Natural killer cell (primary cell): Measurements from ENCODE around the gene ANAPC16. TPM values are rescaled to one million over a fixed set of nuclear protein-coding genes. Genes with fewer than 3 reads are reported as not detected.
A peak's percentile ranks its signal among the peaks of the same experiment; 100 is the strongest.

Source experiments
- ATAC-seq, 3 donors: fragments of 150-1000 bp in 2 of 3; fragments of 200-7000 bp in 1 of 3; cut with Tn5 transposase; 1 replicate in 1 of 3; 2 replicates in 2 of 3; pipeline ENCODE4 v1.10.0; 2021; ENCODE audit warnings: mild to moderate bottlenecking in 2 of 3, moderate library complexity in 2 of 3
- DNase-seq, 2 donors: peaks; one replicate each; pipeline versions ENCODE4 v3.0.0 to v3.0.0-alpha.2; 2013 to 2021; ENCODE audit warnings: mixed read lengths in 1 of 2
- H3K27ac ChIP-seq: one replicate; pipeline ENCODE4 v1.5.1; 2013; ENCODE audit warnings: mild to moderate bottlenecking, low read length
- H3K27me3 ChIP-seq: one replicate; pipeline ENCODE4 v1.6.1; 2013; ENCODE audit warnings: low read length; ENCODE audit not compliant: control insufficient read depth, insufficient read depth
- H3K36me3 ChIP-seq: one replicate; pipeline ENCODE4 v1.6.1; 2013; ENCODE audit warnings: low read length; ENCODE audit not compliant: control insufficient read depth, insufficient read depth
- H3K4me1 ChIP-seq: one replicate; pipeline ENCODE4 v1.6.1; 2013; ENCODE audit warnings: low read length; ENCODE audit not compliant: control insufficient read depth, insufficient read depth
- H3K4me3 ChIP-seq: one replicate; pipeline ENCODE4 v1.5.1; 2013; ENCODE audit warnings: low read length
- H3K9me3 ChIP-seq: one replicate; pipeline ENCODE4 v1.6.1; 2013; ENCODE audit warnings: low read length; ENCODE audit not compliant: control insufficient read depth, insufficient read depth
- H3K27ac Mint-ChIP-seq, 2 donors: one replicate each; pipeline ENCODE4 v1.8.0; 2022; ENCODE audit warnings: mild to moderate bottlenecking in 2 of 2, mixed read lengths in 2 of 2, moderate library complexity in 1 of 2
- H3K27me3 Mint-ChIP-seq, 2 donors: one replicate each; pipeline ENCODE4 v1.8.0; 2022; ENCODE audit warnings: low read depth in 2 of 2, mixed read lengths in 2 of 2
- H3K36me3 Mint-ChIP-seq: one replicate; pipeline ENCODE4 v1.8.0; 2022; ENCODE audit warnings: mixed read lengths
- H3K4me1 Mint-ChIP-seq, 2 donors: one replicate each; pipeline ENCODE4 v1.8.0; 2022; ENCODE audit warnings: mixed read lengths in 2 of 2
- H3K4me3 Mint-ChIP-seq: one replicate; pipeline ENCODE4 v1.8.0; 2022; ENCODE audit warnings: mild to moderate bottlenecking, moderate library complexity, mixed read lengths
- H3K9me3 Mint-ChIP-seq, 2 donors: one replicate each; pipeline ENCODE4 v1.8.0; 2022; ENCODE audit warnings: mixed read lengths in 2 of 2
- CTCF ChIP-seq: fragments of 200-600 bp; IDR thresholded peaks from one replicate; pipeline ENCODE4 v1.8.0; 2022; ENCODE audit warnings: antibody characterized with exemption
- WGBS: methylation state at CpG from one replicate; pipeline ENCODE4 v1.1.7; 2013; ENCODE audit warnings: missing lambda C conversion rate; ENCODE audit not compliant: insufficient coverage; 5-methylcytosine and 5-hydroxymethylcytosine counted together
- intact Hi-C: fragments of 100-400 bp; cut with micrococcal nuclease; formaldehyde crosslinking; loops from one replicate; pipeline ENCODE4 v1.14.2; 2022
- total RNA-seq, 4 donors: library from RNA; stranded (reverse); fragments of 120-200 nt in 1 of 4; gene quantifications; one replicate each; pipeline versions ENCODE4 v1.2.3 to v1.2.4, GENCODE V29; 2013 to 2022

The ANAPC16 gene
- total RNA-seq, 3 donors from 2014 or later (not counting 1 experiment from before 2014, with no cell fraction given), result 70.9 to 77.0 (median 71.0) TPM

GRCh38 chr10:72272689-72273409, 57.0 kb downstream of the ANAPC16 start:
- peaks cover 22% of the 10 kb centered on the region for H3K36me3 ChIP-seq
- Mint-ChIP-seq H3K9me3 (no peaks in the 10 kb centered on the region), H3K27ac (peak overlapping the region; percentile 91 to 94), H3K4me1 (peaks cover 33 to 57% of the 10 kb centered on the region in 2 donors), H3K27me3 (no peaks in the 10 kb centered on the region), H3K4me3 (peak overlapping the region; percentile 99), H3K36me3 (peaks cover 8% of the 10 kb centered on the region)
- 3% methylated on average over 28 of the region's 28 CpGs for WGBS
- DNase-seq (peak; percentile 52 to 59), ATAC-seq (peak in 2 of 3 donors; percentile 13 to 17)
- intact Hi-C loops, result loop anchor here (1.0 to 2.0 kb wide), 4 partner anchors 12 to 62 kb away; partner anchors contain the start of genes ANAPC16 and ASCC1
- no peaks in the 10 kb centered on the region for H3K9me3 ChIP-seq
- peak overlapping the region; percentile 57 for H3K27ac ChIP-seq
- peak overlapping the region; percentile 90 for H3K4me3 ChIP-seq
- no peak for TF ChIP-seq CTCF
- H3K27me3 ChIP-seq, result no peaks in the 10 kb centered on the region
- peaks cover 48% of the 10 kb centered on the region for H3K4me1 ChIP-seq

GRCh38 chr10:72273410-72274212, 57.8 kb downstream of the ANAPC16 start, which contains the start of gene DDIT4:
Gene DDIT4, plus strand, starts transcription at chr10:72273924. Its CDS starts 293 bp downstream, at chr10:72274217.
- peak; percentile 98 for DNase-seq
- no peaks in the 10 kb centered on the region for H3K9me3 Mint-ChIP-seq
- TF ChIP-seq CTCF, result no peak
- H3K27me3 Mint-ChIP-seq, result no peaks in the 10 kb centered on the region
- H3K27me3 ChIP-seq, result no peaks in the 10 kb centered on the region
- H3K27ac Mint-ChIP-seq, result peak within 1 kb of the TSS; percentile 91 to 94
- peak within 1 kb of the TSS; percentile 99 for H3K4me3 Mint-ChIP-seq
- H3K4me1 Mint-ChIP-seq, result peaks cover 39 to 64% of the 10 kb centered on the region in 2 donors
- intact Hi-C loops, result loop anchor here (1.0 to 2.0 kb wide), 5 partner anchors 12 to 62 kb away; partner anchors contain the start of genes ANAPC16 and ASCC1
- ATAC-seq, result peak; percentile 90 to 98 (median 90)
- H3K36me3 ChIP-seq, result peaks cover 22% of the 10 kb centered on the region
- H3K4me3 ChIP-seq, result peak within 1 kb of the TSS; percentile 90
- no peaks in the 10 kb centered on the region for H3K9me3 ChIP-seq
- peaks cover 48% of the 10 kb centered on the region for H3K4me1 ChIP-seq
- whole genome bisulfite sequencing, result under 1% methylated on average over 67 of the region's 67 CpGs
- peaks cover 8% of the 10 kb centered on the region for H3K36me3 Mint-ChIP-seq
- H3K27ac ChIP-seq, result peak within 1 kb of the TSS; percentile 82

GRCh38 chr10:72274213-72274729, 58.5 kb downstream of the ANAPC16 start:
- H3K4me3 ChIP-seq, result peak overlapping the region; percentile 90
- intact Hi-C loops, result loop anchor here (1.0 kb wide), 1 partner anchor 23 kb away; no protein-coding TSS in a partner anchor
- no peaks in the 10 kb centered on the region for H3K9me3 ChIP-seq
- peaks cover 22% of the 10 kb centered on the region for H3K36me3 ChIP-seq
- TF ChIP-seq CTCF, result no peak
- Mint-ChIP-seq H3K9me3 (no peaks in the 10 kb centered on the region), H3K36me3 (peaks cover 8% of the 10 kb centered on the region), H3K4me3 (peak overlapping the region; percentile 99), H3K4me1 (peaks cover 40 to 69% of the 10 kb centered on the region in 2 donors), H3K27ac (peak overlapping the region; percentile 91 to 94), H3K27me3 (no peaks in the 10 kb centered on the region)
- DNase-seq (no peak), ATAC-seq (peak; percentile 0 to 2 (median 1))
- H3K4me1 ChIP-seq, result peaks cover 48% of the 10 kb centered on the region
- no peaks in the 10 kb centered on the region for H3K27me3 ChIP-seq
- WGBS, result under 1% methylated on average over 40 of the region's 40 CpGs
- H3K27ac ChIP-seq, result peak overlapping the region; percentile 82
